HCT116 (cell line): ENCODE data around the gene SDK2. TPM values are rescaled to one million over a fixed set of nuclear protein-coding genes. Genes with fewer than 3 reads are reported as not detected.

Experiments used
- ATAC-seq: fragments of 200-7000 bp; cut with Tn5 transposase; 2 replicates; pipeline ENCODE4 v1.9.1; 2020; ENCODE audit warnings: mild to moderate bottlenecking, moderate library complexity
- BruUV-seq: library from RNA; stranded (reverse); fragments of 400-500 nt; replicated peaks from 2 replicates; lab custom pipeline; 2021; lab: Mats Ljungman, UMichigan
- CTCF ChIA-PET: fragments of 300-600 bp; sonication (Branson Sonifier 250); formaldehyde crosslinking; loops from one replicate; lab custom pipeline; 2021; ENCODE audit warnings: antibody characterized with exemption; lab: Charles Lee
- POLR2A ChIA-PET: fragments of 300-600, 350-600 bp; sonication (Branson Sonifier 250); formaldehyde crosslinking; loops from one replicate; lab custom pipeline; 2021; ENCODE audit warnings: antibody characterized with exemption; lab: Charles Lee
- RAD21 ChIA-PET, 2 experiments: fragments of 300-600 bp; sonication (Branson Sonifier 250); formaldehyde crosslinking; loops; one replicate each; lab custom pipeline; 2023; ENCODE audit warnings: low total read pairs in 2 of 2; ENCODE audit not compliant: uncharacterized antibody in 2 of 2, unreplicated experiment in 2 of 2, low non-redundant PET in 1 of 2; lab: Charles Lee
- DNase-seq: peaks from one replicate; pipeline ENCODE4 v3.0.0-alpha.2; 2010; ENCODE audit warnings: low read depth, low spot score
- H2AFZ ChIP-seq: fragments of 200-600 bp; shearing (Covaris generic), sonication (generic); 2 replicates; pipeline ENCODE4 v1.6.1; 2017; ENCODE audit warnings: low read depth, mixed run types, mixed read lengths, antibody characterized with exemption, low read length; ENCODE audit not compliant: poor library complexity, severe bottlenecking
- H3K27ac ChIP-seq: 2 replicates; pipeline ENCODE4 v1.5.1; 2012; ENCODE audit warnings: low read depth, low read length
- H3K27me3 ChIP-seq: fragments of 200-600 bp; sonication (generic); 2 replicates; pipeline ENCODE4 v1.6.1; 2016; ENCODE audit warnings: mixed run types, low read length, mixed read lengths; ENCODE audit not compliant: insufficient read depth
- H3K36me3 ChIP-seq, 2 experiments: fragments of 200-500 bp in 1 of 2; fragments of 200-600 bp in 1 of 2; sonication (Bioruptor generic) in 1 of 2; sonication (generic) in 1 of 2; 2 replicates each; pipeline versions ENCODE4 v1.5.1 to v1.6.1; 2014 to 2016; ENCODE audit warnings: low read length in 2 of 2, inconsistent platforms in 1 of 2, mixed read lengths in 1 of 2, mixed run types in 1 of 2; ENCODE audit not compliant: insufficient read depth in 2 of 2, control insufficient read depth in 1 of 2
- H3K4me1 ChIP-seq, 2 experiments: fragments of 200-600 bp in 1 of 2; sonication (generic) in 1 of 2; 2 replicates each; pipeline versions ENCODE4 v1.5.1 to v1.6.1; 2012 to 2017; ENCODE audit warnings: low read length in 2 of 2, inconsistent platforms in 1 of 2, mild to moderate bottlenecking in 1 of 2, mixed read lengths in 1 of 2, mixed run types in 1 of 2, moderate library complexity in 1 of 2; ENCODE audit not compliant: insufficient read depth in 2 of 2, control insufficient read depth in 1 of 2
- H3K4me2 ChIP-seq: fragments of 200-600 bp; sonication (generic); 2 replicates; pipeline ENCODE4 v1.6.1; 2017; ENCODE audit warnings: mixed run types, low read length, mixed read lengths
- H3K4me3 ChIP-seq, 2 experiments: fragments of 200-600 bp in 1 of 2; sonication (generic) in 1 of 2; replicated peaks in 1 of 2; 2 replicates each; pipeline ENCODE4 v1.5.1; 2011 to 2016; ENCODE audit warnings: low read length in 2 of 2, control low read depth in 1 of 2, low read depth in 1 of 2, mild to moderate bottlenecking in 1 of 2, mixed read lengths in 1 of 2, mixed run types in 1 of 2
- H3K79me2 ChIP-seq: fragments of 200-600 bp; sonication (generic); 2 replicates; pipeline ENCODE4 v1.6.1; 2017; ENCODE audit warnings: mild to moderate bottlenecking, mixed run types, low read length, moderate library complexity, mixed read lengths; ENCODE audit not compliant: insufficient read depth
- H3K9ac ChIP-seq: fragments of 200-600 bp; sonication (generic); 2 replicates; pipeline ENCODE4 v1.6.1; 2016; ENCODE audit warnings: low read length, mixed read lengths
- H3K9me2 ChIP-seq: fragments of 200-600 bp; sonication (generic), shearing (Covaris generic); 2 replicates; pipeline ENCODE4 v1.6.1; 2017; ENCODE audit warnings: mixed run types, mild to moderate bottlenecking, moderate library complexity; ENCODE audit not compliant: insufficient read depth
- H3K9me3 ChIP-seq, 2 experiments: fragments of 200-500 bp in 1 of 2; fragments of 200-600 bp in 1 of 2; sonication (Bioruptor generic) in 1 of 2; sonication (generic) in 1 of 2; 2 replicates each; pipeline ENCODE4 v1.6.1; 2014 to 2017; ENCODE audit warnings: low read length in 2 of 2, mixed read lengths in 2 of 2, inconsistent platforms in 1 of 2, low read depth in 1 of 2, mild to moderate bottlenecking in 1 of 2, mixed run types in 1 of 2, moderate library complexity in 1 of 2; ENCODE audit not compliant: control insufficient read depth in 1 of 2, insufficient read depth in 1 of 2
- H4K20me1 ChIP-seq: fragments of 200-600 bp; sonication (generic), shearing (Covaris generic); 2 replicates; pipeline ENCODE4 v1.6.1; 2017; ENCODE audit warnings: mixed run types, mild to moderate bottlenecking, moderate library complexity; ENCODE audit not compliant: insufficient read depth
- CEBPB ChIP-seq: IDR thresholded peaks from 2 replicates; pipeline ENCODE4 v1.6.1; 2012; ENCODE audit warnings: low read depth
- ELF1 ChIP-seq: IDR thresholded peaks from 2 replicates; pipeline ENCODE4 v1.6.1; 2012; ENCODE audit warnings: low read depth, borderline replicate concordance
- MAX ChIP-seq: IDR thresholded peaks from 2 replicates; pipeline ENCODE4 v1.6.1; 2012
- POLR2A ChIP-seq: IDR thresholded peaks from 2 replicates; pipeline ENCODE4 v1.7.0; 2011; ENCODE audit warnings: borderline replicate concordance; ENCODE audit not compliant: insufficient read depth, insufficient read length; ENCODE audit errors: extremely low read depth
- POLR2AphosphoS5 ChIP-seq: IDR thresholded peaks from 2 replicates; pipeline ENCODE4 v1.6.1; 2011; ENCODE audit warnings: mild to moderate bottlenecking, low read depth, low read length, moderate library complexity
- REST ChIP-seq: IDR thresholded peaks from 2 replicates; pipeline ENCODE4 v1.6.1; 2012; ENCODE audit warnings: low read depth
- SIN3A ChIP-seq: IDR thresholded peaks from 2 replicates; pipeline ENCODE4 v1.6.1; 2012; ENCODE audit warnings: low read depth
- SRF ChIP-seq: IDR thresholded peaks from 2 replicates; pipeline ENCODE4 v1.6.1; 2012; ENCODE audit warnings: low read depth
- ZFX ChIP-seq: fragments of 450-650 bp; IDR thresholded peaks from 2 replicates; pipeline ENCODE4 v1.6.1; 2017
- intact Hi-C: fragments of 100-400 bp; cut with micrococcal nuclease; formaldehyde crosslinking; loops from 2 replicates; pipeline ENCODE4 v1.10.0; 2022
- total RNA-seq: library from RNA; stranded (reverse); gene quantifications from one replicate; pipeline ENCODE4 v1.2.1, GENCODE V29; 2021; ENCODE audit not compliant: unreplicated experiment
- TF ChIP-seq, protein P1 (sequence below): IDR thresholded peaks from 2 replicates; pipeline ENCODE4 v1.6.1; 2012

Gene SDK2
- total RNA-seq, 1 experiment from 2014 or later = 0.10 TPM

DNA sequence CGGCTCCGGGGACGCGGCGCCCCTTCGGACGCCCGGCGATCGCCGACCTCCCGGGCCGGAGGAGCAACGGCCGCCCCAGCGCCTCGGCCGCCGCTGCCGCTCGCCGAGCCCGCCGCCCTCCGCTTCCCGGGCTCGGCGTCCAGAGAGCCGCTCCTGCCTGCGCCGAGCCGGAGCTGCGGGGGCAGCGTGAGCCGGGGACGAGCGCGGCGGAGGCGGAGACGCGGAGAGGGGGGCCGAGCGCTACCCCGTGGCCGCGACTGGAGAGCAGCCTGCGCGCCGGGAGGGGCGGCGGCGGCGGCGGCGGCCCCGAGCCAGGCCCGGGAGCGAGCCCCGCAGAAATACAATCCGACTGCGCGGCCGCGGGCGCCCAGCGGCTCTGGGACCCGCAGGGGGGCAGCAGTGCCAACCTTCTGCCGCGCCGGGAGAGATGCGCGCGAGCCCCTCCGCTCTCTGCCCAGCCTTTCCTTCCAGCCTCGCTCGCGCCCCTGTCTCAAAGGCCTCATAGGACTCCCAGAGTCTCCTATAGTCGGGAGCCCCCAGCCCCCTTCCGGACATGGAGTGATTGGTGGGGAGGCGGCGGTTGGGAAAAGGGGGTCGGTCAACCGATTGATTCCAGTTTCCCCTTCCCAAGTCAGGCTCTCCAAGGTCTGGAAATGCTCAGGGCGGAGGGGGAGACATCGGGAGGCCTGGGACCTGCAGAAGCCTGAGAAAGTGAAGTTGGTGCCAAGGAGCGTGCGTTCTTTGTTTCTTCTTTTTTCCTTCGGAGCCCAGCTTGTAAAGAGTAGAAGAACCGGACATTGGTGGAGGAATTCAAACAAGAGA lies 1.0 kb upstream of the SDK2 start:
- DNase-seq (no peak), ATAC-seq (no peak)
- Histone ChIP-seq H3K4me3 (no peak overlapping the region), H3K9me2 (no peaks in the 10 kb centered on the region), H3K27me3 (peaks cover 24% of the 10 kb centered on the region), H3K9me3 (no peaks in the 10 kb centered on the region), H3K9ac (no peak overlapping the region), H3K27ac (no peak overlapping the region), H2AFZ (no peak overlapping the region), H3K4me1 (no peaks in the 10 kb centered on the region), H3K79me2 (no peaks in the 10 kb centered on the region), H3K36me3 (no peaks in the 10 kb centered on the region), H4K20me1 (no peaks in the 10 kb centered on the region), H3K4me2 (no peak overlapping the region)
- no peak for TF ChIP-seq POLR2AphosphoS5
- TF ChIP-seq CEBPB = no peak
- TF ChIP-seq POLR2A = no peak
- ChIA-PET POLR2A (no interaction called here), CTCF (interaction anchor here (1.1 kb wide), 1 partner anchor 554 kb away, joined by 3 read pairs; no protein-coding TSS in a partner anchor), RAD21 (no interaction called here)
- intact Hi-C loops = no loop called here
- BruUV-seq = no TSS peak

GRCh38 chr17:73643852-73644144 lies 447 bp downstream of the SDK2 start:
- no peak for DNase-seq
- RAD21 ChIA-PET = no interaction called here
- Histone ChIP-seq H3K79me2 (no peaks in the 10 kb centered on the region), H3K4me1 (no peaks in the 10 kb centered on the region), H3K27ac (no peak overlapping the region)
- TF ChIP-seq ELF1 = no peak
- TF ChIP-seq MAX = no peak
- TF ChIP-seq SRF = no peak
- TF ChIP-seq POLR2A = no peak
- no peak for TF ChIP-seq SIN3A
- TF ChIP-seq ZFX = no peak
- no peak for TF ChIP-seq REST
- TF ChIP-seq, protein P1, sequence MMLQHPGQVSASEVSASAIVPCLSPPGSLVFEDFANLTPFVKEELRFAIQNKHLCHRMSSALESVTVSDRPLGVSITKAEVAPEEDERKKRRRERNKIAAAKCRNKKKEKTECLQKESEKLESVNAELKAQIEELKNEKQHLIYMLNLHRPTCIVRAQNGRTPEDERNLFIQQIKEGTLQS = no peak
- TF ChIP-seq, all 23 proteins: peak for 0
- intact Hi-C loops = no loop called here
- no peak overlapping the region for H3K4me2 ChIP-seq
- no peak overlapping the region for H3K9ac ChIP-seq
- ChIA-PET CTCF (no interaction called here), POLR2A (no interaction called here)
- no peak overlapping the region for H3K4me3 ChIP-seq
- H3K9me2 ChIP-seq = no peaks in the 10 kb centered on the region
- no peak for ATAC-seq
- peaks cover 23% of the 10 kb centered on the region for H3K27me3 ChIP-seq
- H4K20me1 ChIP-seq = no peaks in the 10 kb centered on the region
- H3K36me3 ChIP-seq = no peaks in the 10 kb centered on the region
- H3K9me3 ChIP-seq = no peaks in the 10 kb centered on the region
- H2AFZ ChIP-seq = no peak overlapping the region
- no TSS peak for BruUV-seq
